AG08396 (cell line): ENCODE results near the gene ZNF568.

Experiments used
- DNase-seq: peaks from one replicate; pipeline ENCODE4 v3.0.0; 2012; ENCODE audit warnings: low spot score, mixed read lengths

Gene ZNF568

DNA sequence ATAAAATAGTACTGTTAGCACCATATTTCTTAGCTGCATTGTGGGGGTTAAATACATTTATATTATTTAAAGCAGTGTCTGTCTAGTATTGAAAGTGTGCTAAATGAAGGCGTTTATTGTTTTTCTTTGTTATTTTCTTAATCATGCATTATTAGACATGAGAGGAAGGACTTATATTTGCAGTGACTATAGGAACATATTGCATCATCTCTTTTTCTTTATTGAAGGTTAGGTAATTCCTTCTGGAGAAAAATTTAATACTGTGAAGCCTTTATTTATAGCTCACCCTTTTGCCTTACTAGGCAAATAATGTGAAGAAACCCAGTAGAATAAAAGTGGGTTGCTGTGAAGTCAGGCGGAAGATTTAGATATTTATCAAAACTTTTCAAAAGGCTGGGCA, 83.2 kb downstream of the ZNF568 start:
- no peak for DNase-seq

DNA sequence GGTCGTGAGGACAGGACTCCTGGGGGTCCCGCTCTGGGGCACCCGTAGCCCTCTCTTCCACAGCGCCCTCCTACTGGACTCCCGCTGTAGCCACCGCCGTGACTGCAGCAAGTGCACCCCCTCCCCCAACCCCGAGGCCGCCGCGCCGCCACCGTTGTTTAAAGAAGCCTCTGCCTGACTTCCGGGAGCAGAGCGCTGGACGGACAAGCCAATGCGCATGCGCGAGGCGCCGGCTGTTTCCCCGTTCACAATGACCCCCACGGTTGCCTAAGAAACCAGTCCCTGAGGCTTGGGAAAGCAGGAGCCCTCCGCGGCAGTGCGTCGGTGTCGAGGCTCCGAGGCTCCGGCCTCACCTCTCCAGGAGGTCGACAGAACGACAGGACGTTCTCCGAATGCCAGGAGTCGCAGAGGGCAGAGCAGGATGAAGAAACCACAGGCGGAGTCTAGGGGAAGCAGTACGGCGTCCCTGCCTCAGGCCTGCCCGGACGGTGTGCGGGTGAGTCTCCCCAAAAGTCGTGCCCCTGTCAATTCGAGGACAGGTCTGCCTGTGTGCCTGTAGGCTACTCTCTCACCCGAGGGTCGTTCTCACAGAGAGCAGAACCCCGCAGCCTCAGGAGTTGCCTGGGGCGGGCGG, 91.6 kb downstream of the ZNF568 start:
- peak; percentile 37 for DNase-seq

DNA sequence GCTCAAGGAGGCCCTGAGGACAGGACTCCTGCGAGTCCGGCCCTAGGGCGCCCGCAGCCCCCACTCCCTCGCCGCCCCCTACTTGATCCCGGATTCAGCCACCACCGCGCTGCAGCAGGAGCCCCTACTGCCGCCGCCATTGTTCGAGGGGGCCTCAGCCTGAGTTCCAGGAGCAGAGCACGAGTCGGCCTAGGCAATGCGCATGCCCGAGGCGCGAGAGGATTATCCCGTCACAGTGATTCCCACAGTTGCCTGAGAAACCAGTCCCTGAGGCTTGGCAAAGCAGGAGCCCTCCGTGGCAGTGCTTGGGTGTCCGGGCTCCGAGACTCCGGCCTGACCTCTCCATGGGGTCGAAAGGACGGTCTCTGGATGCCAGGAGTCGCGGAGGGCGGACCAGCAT, 93.7 kb downstream of the ZNF568 start:
- DNase-seq = no peak

DNA sequence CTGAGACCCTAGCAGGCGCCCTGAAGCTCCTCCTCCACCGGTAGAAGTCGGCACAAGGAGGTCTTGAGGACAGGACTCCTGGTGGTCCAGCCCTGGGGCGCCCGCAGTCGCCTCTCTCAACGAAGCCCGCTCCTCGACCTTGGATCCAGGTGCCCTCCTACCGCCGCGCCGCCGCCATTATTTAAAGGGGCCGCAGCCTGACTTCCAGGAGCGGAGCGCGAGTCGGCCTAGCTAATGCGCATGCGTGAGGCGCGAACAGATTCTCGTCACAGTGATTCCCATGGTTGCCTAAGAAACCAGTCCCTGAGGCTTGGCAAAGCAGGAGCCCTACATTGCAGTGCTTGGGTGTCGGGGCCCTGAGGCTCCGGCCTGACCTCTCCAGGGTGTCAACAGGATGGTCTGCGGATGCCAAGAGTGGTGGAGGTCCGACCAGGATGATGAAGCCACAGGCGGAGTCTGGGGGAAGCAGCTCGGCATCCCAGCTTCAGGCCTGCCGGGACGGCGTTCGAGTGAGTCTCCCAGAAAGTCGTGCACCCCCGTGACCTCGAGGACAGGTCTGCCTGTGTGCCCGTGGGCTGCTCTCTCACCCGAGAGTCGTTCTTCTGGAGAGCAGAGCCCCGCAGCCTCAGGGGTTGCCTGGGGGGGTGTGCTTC, 96.1 kb downstream of the ZNF568 start:
- DNase-seq = no peak

DNA sequence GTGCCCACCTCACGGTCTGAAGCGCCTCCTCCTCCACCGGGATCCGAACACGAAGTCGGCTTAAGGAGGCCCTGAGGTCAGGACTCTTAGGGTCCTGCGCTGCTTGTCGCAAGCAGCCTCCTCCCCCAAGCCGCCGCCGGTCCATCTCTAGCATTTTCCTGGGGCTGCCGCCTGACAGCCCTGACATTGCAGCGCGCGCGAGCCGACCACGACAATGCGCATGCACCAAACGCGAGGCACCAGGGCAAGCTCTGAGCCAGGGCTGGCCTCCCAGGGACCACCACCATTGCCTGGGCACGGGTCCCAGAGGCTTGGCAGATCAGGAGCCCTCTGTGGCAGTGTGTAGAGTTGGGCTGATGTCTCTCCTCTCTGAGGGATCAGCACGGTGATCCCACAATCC, 98.3 kb downstream of the ZNF568 start:
- DNase-seq = no peak

DNA sequence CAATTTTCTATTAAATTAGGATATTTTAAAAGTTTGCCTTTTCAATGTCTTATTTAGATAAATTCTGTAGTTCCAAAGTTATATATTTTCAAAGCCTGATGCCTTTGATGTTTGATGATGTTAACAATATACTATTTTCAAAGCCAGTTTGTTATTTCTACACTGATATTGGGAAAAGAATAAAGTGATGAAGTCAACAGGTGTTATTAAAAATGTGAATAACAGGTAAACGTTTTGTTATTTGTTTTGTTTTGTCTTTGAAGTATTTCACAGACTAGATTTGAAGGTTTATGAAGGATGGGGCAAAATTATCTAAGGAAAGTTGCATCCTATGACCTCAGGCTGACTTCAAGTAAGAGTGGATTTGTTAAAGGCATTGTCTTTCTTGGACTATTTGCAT, 129.0 kb downstream of the ZNF568 start:
- no peak for DNase-seq
